Tibial artery (tissue), 4 donors: ENCODE measurements around the gene RRP1.
A peak's percentile ranks its signal among the peaks of the same experiment; 100 is the strongest.

Experiments used
- DNase-seq, 2 donors: peaks; one replicate each; pipeline ENCODE4 v3.0.0-alpha.2; 2019
- H3K27ac ChIP-seq, 2 donors: fragments of 200-600 bp; sonication (generic) in 1 of 2; 1 replicate in 1 of 2; 2 replicates in 1 of 2; pipeline ENCODE4 v1.5.1; 2018 to 2019; ENCODE audit warnings: mild to moderate bottlenecking in 1 of 2
- H3K27me3 ChIP-seq, 2 donors: fragments of 200-600 bp; sonication (generic) in 1 of 2; one replicate each; pipeline versions ENCODE4 v1.5.1 to v1.6.0; 2016 to 2019
- H3K36me3 ChIP-seq, 3 donors: fragments of 200-600 bp; sonication (generic) in 2 of 3; one replicate each; pipeline ENCODE4 v1.5.1; 2016 to 2019; ENCODE audit warnings: mild to moderate bottlenecking in 2 of 3
- H3K4me1 ChIP-seq, 4 donors: fragments of 200-600 bp; sonication (generic) in 2 of 4; 1 replicate in 3 of 4; 2 replicates in 1 of 4; pipeline ENCODE4 v1.5.1; 2016 to 2019
- H3K4me3 ChIP-seq, 2 donors: fragments of 200-600 bp; sonication (generic) in 1 of 2; 1 replicate in 1 of 2; 2 replicates in 1 of 2; pipeline ENCODE4 v1.5.1; 2018 to 2019; ENCODE audit warnings: mild to moderate bottlenecking in 2 of 2
- H3K9me3 ChIP-seq, 3 donors: fragments of 200-600 bp; sonication (generic) in 1 of 3; one replicate each; pipeline ENCODE4 v1.5.1; 2016 to 2019
- intact Hi-C: fragments of 100-400 bp; cut with DNase I; formaldehyde crosslinking; loops from one replicate; pipeline ENCODE4 v1.15.0; 2023; ENCODE audit warnings: low total_unique reads
- TF ChIP-seq, protein P1 (sequence below), 2 experiments: fragments of 200-600 bp in 1 of 2; fragments of 450-650 bp in 1 of 2; IDR thresholded peaks; one replicate each; pipeline ENCODE4 v1.5.1; 2017 to 2019; ENCODE audit warnings: antibody characterized with exemption in 2 of 2, mild to moderate bottlenecking in 1 of 2, moderate library complexity in 1 of 2

Gene RRP1

DNA sequence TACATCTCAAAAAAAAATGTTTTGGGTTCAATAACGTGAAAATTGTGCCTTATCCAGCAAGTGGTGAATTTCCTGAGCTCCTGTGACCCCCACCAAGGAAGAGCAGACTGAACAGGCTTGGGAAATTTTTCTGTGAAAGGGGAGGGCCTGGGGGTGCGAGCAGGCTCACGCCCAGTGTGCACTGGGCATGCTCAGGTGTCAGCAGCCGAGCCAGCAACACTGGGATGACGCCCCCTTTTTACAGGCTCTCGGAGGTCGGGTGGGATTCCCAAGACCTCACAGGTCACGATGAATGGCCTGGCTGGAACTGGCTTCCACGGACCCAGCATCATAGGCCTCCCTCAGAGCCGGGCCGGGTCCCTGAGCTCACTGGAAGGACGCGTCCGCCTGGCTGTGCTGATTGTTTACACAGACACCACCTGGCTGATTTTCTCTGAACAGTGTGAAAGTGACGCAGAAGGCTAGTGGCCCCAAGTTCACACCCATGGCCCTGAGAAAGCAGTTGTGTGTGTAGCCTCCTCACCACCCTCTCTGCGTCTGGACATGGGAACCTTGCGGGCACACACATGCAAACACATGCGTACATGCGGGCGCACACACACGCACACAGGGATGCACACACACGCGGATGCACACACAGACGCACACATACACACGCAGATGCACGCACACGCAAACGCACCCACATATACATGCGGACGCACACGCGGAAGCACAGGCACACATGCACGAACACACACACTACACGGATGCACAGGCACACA is 22.5 kb upstream of the RRP1 start:
- Histone ChIP-seq H3K27me3 (no peaks in the 10 kb centered on the region), H3K4me3 (no peak overlapping the region), H3K9me3 (no peaks in the 10 kb centered on the region), H3K27ac (no peak overlapping the region), H3K36me3 (peaks cover 0 to 13% (median 11%) of the 10 kb centered on the region in 3 donors), H3K4me1 (peaks cover 0 to 12% (median 7%) of the 10 kb centered on the region in 4 donors)
- intact Hi-C loops, result no loop called here
- DNase-seq, result no peak
- TF ChIP-seq, protein P1, sequence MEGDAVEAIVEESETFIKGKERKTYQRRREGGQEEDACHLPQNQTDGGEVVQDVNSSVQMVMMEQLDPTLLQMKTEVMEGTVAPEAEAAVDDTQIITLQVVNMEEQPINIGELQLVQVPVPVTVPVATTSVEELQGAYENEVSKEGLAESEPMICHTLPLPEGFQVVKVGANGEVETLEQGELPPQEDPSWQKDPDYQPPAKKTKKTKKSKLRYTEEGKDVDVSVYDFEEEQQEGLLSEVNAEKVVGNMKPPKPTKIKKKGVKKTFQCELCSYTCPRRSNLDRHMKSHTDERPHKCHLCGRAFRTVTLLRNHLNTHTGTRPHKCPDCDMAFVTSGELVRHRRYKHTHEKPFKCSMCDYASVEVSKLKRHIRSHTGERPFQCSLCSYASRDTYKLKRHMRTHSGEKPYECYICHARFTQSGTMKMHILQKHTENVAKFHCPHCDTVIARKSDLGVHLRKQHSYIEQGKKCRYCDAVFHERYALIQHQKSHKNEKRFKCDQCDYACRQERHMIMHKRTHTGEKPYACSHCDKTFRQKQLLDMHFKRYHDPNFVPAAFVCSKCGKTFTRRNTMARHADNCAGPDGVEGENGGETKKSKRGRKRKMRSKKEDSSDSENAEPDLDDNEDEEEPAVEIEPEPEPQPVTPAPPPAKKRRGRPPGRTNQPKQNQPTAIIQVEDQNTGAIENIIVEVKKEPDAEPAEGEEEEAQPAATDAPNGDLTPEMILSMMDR (IDR thresholded peaks at IDR 0.05), result no peak

DNA sequence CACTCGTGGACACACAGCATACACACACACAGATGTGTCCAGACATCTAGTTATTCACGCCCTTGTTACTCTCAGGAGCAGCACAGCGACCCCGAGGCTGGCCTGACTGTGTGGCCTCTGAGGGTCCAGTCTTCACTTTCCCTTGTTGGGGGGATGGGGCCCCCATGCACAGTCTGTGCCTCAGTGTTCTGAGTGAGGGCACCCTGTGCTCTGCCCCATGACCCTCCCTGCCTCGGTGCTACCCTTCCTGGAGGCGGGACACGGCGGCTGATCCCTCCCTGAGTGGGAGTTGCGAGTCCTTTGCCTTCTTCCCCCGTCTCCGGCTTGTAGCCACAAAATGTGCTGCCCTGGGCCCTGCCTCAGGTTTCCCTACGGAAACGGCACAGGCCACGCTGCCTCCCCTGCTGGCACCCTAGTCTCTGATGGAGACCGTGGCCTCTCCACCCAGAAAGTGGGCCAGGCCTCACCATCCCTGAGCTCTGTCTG is 21.8 kb upstream of the RRP1 start:
- intact Hi-C loops, result no loop called here
- H3K27ac ChIP-seq, result no peak overlapping the region
- peaks cover 0 to 12% (median 7%) of the 10 kb centered on the region in 4 donors for H3K4me1 ChIP-seq
- H3K9me3 ChIP-seq, result no peaks in the 10 kb centered on the region
- peaks cover 0 to 9% (median 8%) of the 10 kb centered on the region in 3 donors for H3K36me3 ChIP-seq
- DNase-seq, result no peak
- no peak overlapping the region for H3K4me3 ChIP-seq
- H3K27me3 ChIP-seq, result no peaks in the 10 kb centered on the region
- TF ChIP-seq, protein P1 (IDR thresholded peaks at IDR 0.05), result no peak

DNA sequence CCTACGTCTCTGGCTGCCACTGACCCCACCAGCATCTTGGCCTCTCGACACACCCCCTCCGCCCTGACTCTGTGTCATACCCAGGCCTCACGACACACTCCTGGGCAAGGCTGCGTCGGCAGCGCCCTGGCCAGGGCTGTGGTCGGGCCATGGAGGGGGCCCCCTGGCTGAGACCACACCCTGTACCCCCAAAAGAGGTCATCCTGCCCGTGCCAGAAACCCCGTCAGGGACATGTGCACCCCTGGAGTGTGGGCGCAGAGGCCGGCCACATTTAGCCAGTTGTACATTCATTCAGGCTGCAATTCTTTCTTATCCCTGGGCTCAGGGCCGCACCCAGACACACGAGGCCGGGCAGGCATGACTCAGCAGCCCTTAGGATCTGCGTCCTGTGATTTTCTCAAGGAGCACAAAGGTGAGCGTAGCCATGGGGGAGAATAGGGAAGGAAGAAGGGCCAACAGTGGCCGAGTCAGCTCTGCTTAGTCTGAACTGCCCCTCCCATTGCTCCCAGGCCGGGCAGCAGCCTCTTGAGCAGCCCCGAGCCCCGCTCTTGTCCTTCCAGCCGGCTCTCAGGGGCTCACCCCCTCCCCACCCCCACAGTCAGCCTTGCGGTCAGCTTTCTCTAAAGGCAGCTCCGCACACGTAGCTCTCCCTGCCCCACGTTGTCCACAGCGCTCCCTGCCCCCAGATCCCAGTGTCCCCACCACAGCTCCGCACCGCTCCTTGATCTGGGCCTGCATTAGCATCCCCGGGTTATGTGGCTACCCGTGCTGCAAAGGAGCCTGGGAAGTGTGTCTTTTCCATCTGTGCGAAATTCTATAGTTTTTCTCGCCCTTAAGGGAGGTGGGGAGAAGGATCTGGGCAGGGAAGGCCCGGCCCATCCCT is 21.2 kb upstream of the RRP1 start:
- TF ChIP-seq, protein P1 (IDR thresholded peaks at IDR 0.05), result no peak
- Histone ChIP-seq H3K27me3 (no peaks in the 10 kb centered on the region), H3K4me3 (no peak overlapping the region), H3K9me3 (no peaks in the 10 kb centered on the region), H3K36me3 (peaks cover 5 to 10% (median 6%) of the 10 kb centered on the region in 3 donors), H3K4me1 (peaks cover 0 to 12% (median 7%) of the 10 kb centered on the region in 4 donors), H3K27ac (no peak overlapping the region)
- intact Hi-C loops, result no loop called here
- DNase-seq, result peak in 1 of 2 donors; percentile 49

DNA sequence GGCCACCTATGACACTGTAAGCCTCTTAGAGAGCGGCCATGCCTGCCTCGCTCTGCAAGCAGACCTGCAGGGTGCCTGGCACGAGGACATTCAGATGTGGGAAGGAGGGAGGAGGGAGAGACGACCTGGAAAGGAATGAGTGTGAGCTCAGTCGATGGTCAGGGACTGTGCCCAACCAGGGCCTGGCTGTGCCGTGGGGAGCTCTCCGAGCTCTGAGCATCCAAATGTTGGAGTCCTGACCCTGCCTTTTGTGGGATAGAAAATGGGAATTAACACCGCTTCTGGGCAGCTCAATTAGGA is 20.6 kb upstream of the RRP1 start:
- H3K27ac ChIP-seq, result no peak overlapping the region
- H3K27me3 ChIP-seq, result no peaks in the 10 kb centered on the region
- TF ChIP-seq, protein P1 (IDR thresholded peaks at IDR 0.05), result no peak
- H3K9me3 ChIP-seq, result no peaks in the 10 kb centered on the region
- DNase-seq, result no peak
- H3K4me3 ChIP-seq, result no peak overlapping the region
- intact Hi-C loops, result no loop called here
- peaks cover 0 to 12% (median 7%) of the 10 kb centered on the region in 4 donors for H3K4me1 ChIP-seq
- H3K36me3 ChIP-seq, result peaks cover 11 to 15% (median 11%) of the 10 kb centered on the region in 3 donors

- Histone ChIP-seq H3K4me3 (no peak overlapping the region), H3K9me3 (no peaks in the 10 kb centered on the region), H3K27me3 (no peaks in the 10 kb centered on the region), H3K4me1 (peaks cover 0 to 12% (median 9%) of the 10 kb centered on the region in 4 donors), H3K27ac (no peak overlapping the region), H3K36me3 (peaks cover 17 to 22% (median 17%) of the 10 kb centered on the region in 3 donors)
- no peak for DNase-seq
- intact Hi-C loops, result no loop called here
- TF ChIP-seq, protein P1 (IDR thresholded peaks at IDR 0.05), result no peak
Observed at GRCh38 chr21:43769325-43769958, 19.9 kb upstream of the RRP1 start.
